HG02852 (cell line): ENCODE measurements around the gene JAG2.

ENCODE experiments used
- ATAC-seq: cut with Tn5 transposase; IDR thresholded peaks from one replicate; pipeline ENCODE4 v1.9.1; 2021; ENCODE audit warnings: mild to moderate bottlenecking, moderate library complexity; ENCODE audit not compliant: unreplicated experiment

JAG2 gene

GRCh38 chr14:105141486-105142281 lies 26.9 kb downstream of the JAG2 start:
- ATAC-seq, result no peak

GRCh38 chr14:105141026-105141425 lies 27.6 kb downstream of the JAG2 start:
- no peak for ATAC-seq

- ATAC-seq, result no peak
Observed at GRCh38 chr14:105140581-105140980, 28.0 kb downstream of the JAG2 start.

- no peak for ATAC-seq
Observed at GRCh38 chr14:105139831-105140239, 28.7 kb downstream of the JAG2 start.

- no peak for ATAC-seq
Observed at GRCh38 chr14:105139212-105139825, 29.3 kb downstream of the JAG2 start.

GRCh38 chr14:105138551-105139111 lies 29.9 kb downstream of the JAG2 start:
- no peak for ATAC-seq

- no peak for ATAC-seq
Observed at GRCh38 chr14:105138021-105138541, 30.5 kb downstream of the JAG2 start.

GRCh38 chr14:105137481-105138020 lies 31.0 kb downstream of the JAG2 start:
- no peak for ATAC-seq

- no peak for ATAC-seq
Observed at GRCh38 chr14:105136401-105137322, 31.9 kb downstream of the JAG2 start.

GRCh38 chr14:105135700-105136395 lies 32.7 kb downstream of the JAG2 start:
- ATAC-seq, result no peak

GRCh38 chr14:105132921-105133654 lies 35.5 kb downstream of the JAG2 start:
- no peak for ATAC-seq

- no peak for ATAC-seq
Observed at GRCh38 chr14:105131241-105131640, 37.3 kb downstream of the JAG2 start.

GRCh38 chr14:105128059-105128458 lies 40.5 kb downstream of the JAG2 start:
- ATAC-seq, result no peak

- ATAC-seq, result no peak
Observed at GRCh38 chr14:105126981-105127329, 41.6 kb downstream of the JAG2 start.

GRCh38 chr14:105126126-105126980 lies 42.2 kb downstream of the JAG2 start:
- ATAC-seq, result no peak

- no peak for ATAC-seq
Observed at GRCh38 chr14:105124823-105125222, 43.8 kb downstream of the JAG2 start.

GRCh38 chr14:105123981-105124765 lies 44.4 kb downstream of the JAG2 start:
- no peak for ATAC-seq
